ENCODE measurements around the gene VTA1. TPM values are rescaled to one million over a fixed set of nuclear protein-coding genes. Genes with fewer than 3 reads are reported as not detected.
"Not testable (repeated sequence)": the region's sequence is repeated elsewhere in the genome, so short reads cannot be mapped to it uniquely, and the experiment has no call there.

Gene VTA1
- total RNA-seq, 2 experiments from 2014 or later = 37.9 to 51.0 TPM

GRCh38 chr6:142188341-142188740 is 41.3 kb downstream of the VTA1 start:
- H3K4me3 ChIP-seq (ENCODE audit: low read depth, low read length, poor library complexity, severe bottlenecking); H3K9me3 ChIP-seq (ENCODE audit: low read length); CTCF ChIA-PET (ENCODE audit: unreplicated experiment); H3K9me2 ChIP-seq (ENCODE audit: insufficient read depth, low read length); intact Hi-C loops (cut with micrococcal nuclease; ENCODE audit: unreplicated experiment); H3K4me2 ChIP-seq (ENCODE audit: low read length); H3K27ac ChIP-seq (ENCODE audit: low read depth, low read length, poor library complexity, severe bottlenecking); H3K4me1 ChIP-seq (ENCODE audit: insufficient read depth, low read length, poor library complexity, severe bottlenecking); H4K20me1 ChIP-seq (ENCODE audit: insufficient read depth, low read length); POLR2A ChIA-PET; H3K79me2 ChIP-seq (ENCODE audit: insufficient read depth, low read depth, low read length); DNase-seq (ENCODE audit: low spot score); BruUV-seq (replicated peaks); H2AFZ ChIP-seq (ENCODE audit: low read length): not testable (repeated sequence)
- H3K36me3 ChIP-seq (ENCODE audit: insufficient read depth, low read length) = peaks cover 14% of the 10 kb centered on the region
- TF ChIP-seq, protein P1, sequence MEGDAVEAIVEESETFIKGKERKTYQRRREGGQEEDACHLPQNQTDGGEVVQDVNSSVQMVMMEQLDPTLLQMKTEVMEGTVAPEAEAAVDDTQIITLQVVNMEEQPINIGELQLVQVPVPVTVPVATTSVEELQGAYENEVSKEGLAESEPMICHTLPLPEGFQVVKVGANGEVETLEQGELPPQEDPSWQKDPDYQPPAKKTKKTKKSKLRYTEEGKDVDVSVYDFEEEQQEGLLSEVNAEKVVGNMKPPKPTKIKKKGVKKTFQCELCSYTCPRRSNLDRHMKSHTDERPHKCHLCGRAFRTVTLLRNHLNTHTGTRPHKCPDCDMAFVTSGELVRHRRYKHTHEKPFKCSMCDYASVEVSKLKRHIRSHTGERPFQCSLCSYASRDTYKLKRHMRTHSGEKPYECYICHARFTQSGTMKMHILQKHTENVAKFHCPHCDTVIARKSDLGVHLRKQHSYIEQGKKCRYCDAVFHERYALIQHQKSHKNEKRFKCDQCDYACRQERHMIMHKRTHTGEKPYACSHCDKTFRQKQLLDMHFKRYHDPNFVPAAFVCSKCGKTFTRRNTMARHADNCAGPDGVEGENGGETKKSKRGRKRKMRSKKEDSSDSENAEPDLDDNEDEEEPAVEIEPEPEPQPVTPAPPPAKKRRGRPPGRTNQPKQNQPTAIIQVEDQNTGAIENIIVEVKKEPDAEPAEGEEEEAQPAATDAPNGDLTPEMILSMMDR (conservative IDR thresholded peaks at IDR 0.05; ENCODE audit: low read length) = peak; percentile 32; the same call in 1 of the 2 replicates

DNA sequence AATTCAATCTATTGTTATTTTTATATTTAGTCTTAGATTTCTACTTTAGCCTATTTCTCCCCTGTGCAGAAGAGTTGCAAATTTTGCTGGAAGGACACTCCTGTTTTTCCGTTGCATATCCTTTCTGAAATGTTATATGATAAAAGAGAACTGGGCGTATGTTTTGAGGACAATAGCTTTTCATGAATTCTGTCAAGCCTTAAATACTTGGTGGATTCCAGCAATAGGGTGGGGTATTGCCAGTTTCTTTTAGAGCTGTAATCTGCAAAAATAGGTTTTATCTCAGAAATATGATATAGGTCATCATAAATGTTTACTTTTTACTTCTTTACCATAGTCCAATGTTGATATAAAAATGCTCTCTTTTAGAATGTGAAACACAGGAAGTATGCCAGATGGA is 42.0 kb downstream of the VTA1 start:
- H2AFZ ChIP-seq (ENCODE audit: low read length) = no peak overlapping the region
- no peaks in the 10 kb centered on the region for H3K79me2 ChIP-seq (ENCODE audit: insufficient read depth, low read depth, low read length)
- H3K27ac ChIP-seq (ENCODE audit: low read depth, low read length, poor library complexity, severe bottlenecking) = no peak overlapping the region
- intact Hi-C loops (cut with micrococcal nuclease; ENCODE audit: unreplicated experiment) = no loop called here
- DNase-seq (ENCODE audit: low spot score) = no peak
- no peak overlapping the region for H3K4me2 ChIP-seq (ENCODE audit: low read length)
- CTCF ChIA-PET (ENCODE audit: unreplicated experiment) = no interaction called here
- no peaks in the 10 kb centered on the region for H3K9me2 ChIP-seq (ENCODE audit: insufficient read depth, low read length)
- no peaks in the 10 kb centered on the region for H3K4me1 ChIP-seq (ENCODE audit: insufficient read depth, low read length, poor library complexity, severe bottlenecking)
- no peaks in the 10 kb centered on the region for H3K9me3 ChIP-seq (ENCODE audit: low read length)
- H3K4me3 ChIP-seq (ENCODE audit: low read depth, low read length, poor library complexity, severe bottlenecking) = no peak overlapping the region
- POLR2A ChIA-PET = no interaction called here
- no TSS peak for BruUV-seq (replicated peaks)
- TF ChIP-seq, protein P1 (conservative IDR thresholded peaks at IDR 0.05; ENCODE audit: low read length) = no peak
- no peak for TF ChIP-seq EZH2phosphoT487 (IDR thresholded peaks at IDR 0.05; ENCODE audit: borderline replicate concordance, low read depth, low read length)
- H4K20me1 ChIP-seq (ENCODE audit: insufficient read depth, low read length) = no peaks in the 10 kb centered on the region
- peaks cover 20% of the 10 kb centered on the region for H3K36me3 ChIP-seq (ENCODE audit: insufficient read depth, low read length)

DNA sequence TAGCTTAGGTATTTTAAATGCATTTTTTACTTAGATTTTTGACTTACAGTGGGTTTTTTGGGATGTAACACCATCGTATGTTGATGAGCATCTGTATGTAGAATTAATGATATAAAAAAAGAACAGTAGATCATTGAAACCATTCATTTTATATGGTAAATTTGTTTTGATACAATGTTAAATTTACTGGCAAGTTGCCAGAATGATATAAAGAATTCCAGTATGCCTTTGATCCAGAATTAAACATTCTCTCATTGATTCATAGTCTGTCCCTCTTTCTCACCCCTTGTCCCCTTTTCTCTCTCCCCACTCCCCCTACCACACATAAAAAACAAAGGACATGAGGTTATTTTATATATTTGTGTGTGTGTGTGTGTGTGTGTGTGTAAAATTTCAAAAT is 45.3 kb downstream of the VTA1 start:
- POLR2A ChIA-PET = no interaction called here
- Histone ChIP-seq H3K4me1 (ENCODE audit: insufficient read depth, low read length, poor library complexity, severe bottlenecking) (no peaks in the 10 kb centered on the region), H3K27ac (ENCODE audit: low read depth, low read length, poor library complexity, severe bottlenecking) (no peak overlapping the region)

More for the DNA sequence above, 45.3 kb downstream of the VTA1 start:
- peaks cover 45% of the 10 kb centered on the region for H3K36me3 ChIP-seq (ENCODE audit: insufficient read depth, low read length)
- peaks cover 5% of the 10 kb centered on the region; the same call in 1 of the 2 replicates for H3K79me2 ChIP-seq (ENCODE audit: insufficient read depth, low read depth, low read length)
- H2AFZ ChIP-seq (ENCODE audit: low read length) = no peak overlapping the region
- no peaks in the 10 kb centered on the region for H3K9me2 ChIP-seq (ENCODE audit: insufficient read depth, low read length)
- intact Hi-C loops (cut with micrococcal nuclease; ENCODE audit: unreplicated experiment) = no loop called here
- no peak for DNase-seq (ENCODE audit: low spot score)
- no peak overlapping the region for H3K4me3 ChIP-seq (ENCODE audit: low read depth, low read length, poor library complexity, severe bottlenecking)
- CTCF ChIA-PET (ENCODE audit: unreplicated experiment) = no interaction called here
- no peaks in the 10 kb centered on the region for H4K20me1 ChIP-seq (ENCODE audit: insufficient read depth, low read length)
- no peaks in the 10 kb centered on the region for H3K9me3 ChIP-seq (ENCODE audit: low read length)
- no TSS peak for BruUV-seq (replicated peaks)
- TF ChIP-seq EZH2phosphoT487 (IDR thresholded peaks at IDR 0.05; ENCODE audit: borderline replicate concordance, low read depth, low read length) = no peak
- TF ChIP-seq, protein P1 (conservative IDR thresholded peaks at IDR 0.05; ENCODE audit: low read length) = no peak
- no peak overlapping the region for H3K4me2 ChIP-seq (ENCODE audit: low read length)
